Left forelimb (tissue), 1 donor: ENCODE data around the gene TAF6.

ENCODE experiments used
- DNase-seq: peaks from one replicate; pipeline ENCODE4 v3.0.0-alpha.2; 2018; ENCODE audit warnings: low spot score

Gene TAF6

DNA sequence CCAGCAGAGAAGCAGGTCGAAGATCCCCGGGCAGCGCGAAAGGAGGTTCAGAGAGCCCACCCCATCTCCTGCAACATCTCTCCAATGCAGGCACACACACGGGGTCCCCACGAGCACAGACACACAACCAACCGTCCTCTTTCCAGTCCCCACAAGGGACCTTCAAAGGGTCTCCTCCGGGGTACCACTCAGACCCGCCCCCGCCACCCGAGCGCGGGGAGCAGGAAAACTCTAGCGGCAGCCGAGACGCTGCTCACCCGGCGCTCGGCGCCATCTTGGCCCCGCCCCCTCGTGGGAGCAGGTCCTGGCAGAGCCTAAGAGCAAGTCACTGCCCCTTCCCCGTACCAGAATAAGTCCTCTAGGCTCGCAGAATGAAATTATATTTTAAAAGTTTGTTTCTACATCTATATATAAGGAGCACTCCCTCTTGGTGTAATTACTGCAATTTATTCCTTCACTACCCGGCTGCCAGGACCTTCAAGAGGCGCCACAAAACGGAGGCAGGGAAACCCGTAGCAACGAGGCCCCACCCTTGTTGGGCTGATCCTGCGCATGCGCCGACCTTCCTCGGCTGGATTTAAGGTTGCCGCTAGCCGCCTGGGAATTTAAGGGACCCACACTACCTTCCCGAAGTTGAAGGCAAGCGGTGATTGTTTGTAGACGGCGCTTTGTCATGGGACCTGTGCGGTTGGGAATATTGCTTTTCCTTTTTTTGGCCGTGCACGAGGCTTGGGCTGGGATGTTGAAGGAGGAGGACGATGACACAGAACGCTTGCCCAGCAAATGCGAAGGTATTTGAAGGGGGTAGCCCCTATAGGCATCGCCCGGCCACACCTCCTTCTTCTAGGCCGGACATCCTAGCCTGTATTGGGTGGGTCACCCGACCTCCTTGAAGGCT is at the start of gene TAF6, which contains the start of gene CNPY4:
Gene TAF6, minus strand, starts transcription at position 287 of the 898 bp plus-strand sequence. CDS start 5,149 bp downstream, outside the sequence.
Gene CNPY4, plus strand, starts transcription at position 563 of the 898 bp plus-strand sequence. Its CDS starts 111 bp downstream, at position 674.
- peak; percentile 96 for DNase-seq

DNA sequence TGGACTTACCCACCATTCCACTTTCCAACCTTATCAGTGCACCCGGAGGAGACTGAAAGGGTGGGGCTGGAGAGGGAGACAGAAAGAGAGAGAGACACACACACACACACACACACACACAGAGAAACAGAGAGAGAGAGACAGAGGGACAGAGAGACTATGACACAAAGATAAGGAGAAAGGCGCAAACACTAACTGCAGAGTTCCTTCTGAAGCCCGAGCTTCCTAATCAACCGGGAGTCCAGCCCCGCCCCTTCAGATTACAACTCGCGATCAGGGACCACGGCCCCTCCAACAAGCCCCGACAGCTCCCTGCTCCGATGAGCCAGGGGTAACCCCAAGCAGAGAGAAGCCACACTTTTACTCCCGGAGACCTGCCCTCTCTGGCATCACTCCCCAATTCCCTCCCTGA is 48.8 kb upstream of the TAF6 start:
- no peak for DNase-seq

DNA sequence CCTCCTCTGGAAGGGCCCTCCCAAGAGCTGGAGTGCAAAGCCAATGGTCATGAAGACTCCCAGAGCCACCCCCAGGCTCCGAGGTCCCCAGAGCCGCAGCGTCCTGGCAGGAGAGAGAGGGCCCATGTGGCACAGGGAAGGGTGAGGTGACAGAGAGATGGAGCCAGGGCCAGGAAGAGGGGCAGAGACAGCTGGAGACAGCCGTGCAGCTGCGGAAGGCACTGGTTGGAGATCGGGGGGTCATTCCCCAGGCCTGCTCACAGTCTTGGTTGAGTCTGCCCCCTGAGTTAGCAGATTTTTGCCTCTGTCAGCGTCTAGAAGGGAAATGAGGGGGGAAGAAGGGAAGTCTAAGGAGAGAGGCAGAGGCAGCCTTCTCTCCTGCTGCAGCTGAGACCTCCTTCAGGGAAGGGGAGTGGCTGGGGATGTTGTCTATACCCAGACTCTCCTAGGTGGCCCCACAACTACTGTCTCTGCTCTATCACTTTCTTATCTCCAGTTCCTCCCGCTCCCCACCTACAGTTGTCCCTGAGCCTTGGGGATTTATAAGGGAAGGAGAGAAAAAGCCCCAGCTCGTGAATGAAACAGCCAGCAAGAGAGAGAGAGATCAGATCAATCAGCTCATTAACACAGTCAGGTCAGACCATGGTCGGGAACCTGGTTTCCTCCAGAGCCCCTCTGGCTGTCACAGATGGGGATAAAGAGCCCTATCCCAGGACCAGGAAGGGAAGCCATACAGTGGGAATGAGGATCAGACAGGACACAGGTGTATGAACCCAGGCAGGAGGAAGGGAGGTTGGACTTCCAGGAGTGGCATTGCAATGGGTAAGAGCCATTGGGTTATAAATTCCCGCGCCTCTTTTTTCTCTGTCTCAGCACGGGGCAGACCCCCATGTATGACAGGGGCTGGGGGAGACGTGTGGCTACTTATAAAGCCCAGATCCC is 48.1 kb upstream of the TAF6 start:
- DNase-seq, result no peak

DNA sequence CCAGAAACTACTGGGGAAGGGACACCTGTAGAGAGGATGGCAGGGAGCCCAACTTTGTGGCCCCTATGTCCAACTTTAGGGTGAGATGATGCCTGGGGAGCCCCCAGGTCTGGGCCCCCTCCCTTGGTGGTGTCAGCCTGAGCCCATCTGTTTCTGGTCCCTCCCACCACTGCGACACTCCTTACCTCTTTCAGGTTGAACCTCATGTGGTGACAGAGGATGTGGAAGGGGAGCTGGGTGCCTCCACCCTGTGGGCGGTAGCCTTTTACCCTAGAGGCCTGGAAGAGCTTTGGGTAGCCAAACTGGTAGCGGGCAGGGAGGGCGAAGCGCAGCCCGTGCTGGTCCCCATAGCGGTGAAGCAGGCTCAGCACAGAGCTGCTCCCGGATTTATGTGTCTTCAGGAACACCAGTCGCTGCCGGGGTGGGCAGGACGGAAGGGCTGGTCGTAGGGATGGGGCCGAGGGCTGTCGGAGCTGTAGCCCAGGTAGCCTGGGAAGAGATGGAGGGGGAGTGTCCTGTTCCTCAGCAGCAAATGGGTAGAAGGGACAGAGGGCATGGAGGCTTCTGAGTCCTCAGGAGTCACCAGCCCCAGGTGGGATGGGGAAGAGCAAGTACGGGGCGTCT is 47.3 kb upstream of the TAF6 start:
- DNase-seq, result no peak

DNA sequence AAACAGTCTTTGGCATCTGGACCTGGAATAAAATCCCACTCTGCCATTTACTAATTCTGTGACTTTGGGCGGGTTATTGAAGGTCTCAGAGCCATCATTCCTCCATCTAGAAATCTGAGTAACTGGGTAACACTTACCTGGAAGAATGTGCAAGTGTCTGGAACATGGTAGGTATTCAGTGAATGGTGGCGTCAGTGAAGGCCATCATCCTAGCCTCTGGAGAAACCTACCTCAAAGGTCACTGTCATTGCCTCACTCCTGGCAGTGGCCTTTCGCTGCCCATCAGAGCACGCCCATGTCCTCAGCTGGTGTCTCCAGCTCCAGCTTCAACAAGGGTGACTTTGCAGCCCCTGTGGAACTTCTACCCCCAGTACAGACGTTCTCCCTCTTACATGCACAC is 44.7 kb upstream of the TAF6 start:
- DNase-seq, result no peak

DNA sequence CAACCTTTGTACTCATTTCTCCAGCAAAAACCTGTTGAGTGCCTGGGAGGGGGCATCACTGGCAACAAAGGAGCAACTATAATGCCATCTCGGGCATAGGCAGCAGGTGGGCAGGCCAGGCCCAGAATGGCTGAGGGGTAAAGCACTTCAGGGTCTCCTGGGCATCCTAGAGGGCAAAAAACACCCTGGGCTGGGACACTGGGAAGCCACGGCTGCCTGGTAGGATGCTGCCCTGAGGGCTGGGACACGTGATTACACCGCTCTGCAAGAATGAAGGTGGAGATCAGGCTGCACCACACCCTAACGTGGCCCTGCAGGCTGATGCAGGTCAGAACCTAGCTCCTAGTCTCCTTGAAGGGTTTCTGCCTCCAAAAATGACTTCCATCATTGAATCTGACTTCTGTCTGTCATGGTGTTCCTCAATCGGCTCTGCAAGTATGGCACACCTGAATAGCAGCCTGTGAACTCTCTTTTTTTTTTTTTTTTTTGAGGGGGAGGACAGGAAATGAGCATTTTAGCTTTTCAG is 43.9 kb upstream of the TAF6 start:
- DNase-seq, result no peak

DNA sequence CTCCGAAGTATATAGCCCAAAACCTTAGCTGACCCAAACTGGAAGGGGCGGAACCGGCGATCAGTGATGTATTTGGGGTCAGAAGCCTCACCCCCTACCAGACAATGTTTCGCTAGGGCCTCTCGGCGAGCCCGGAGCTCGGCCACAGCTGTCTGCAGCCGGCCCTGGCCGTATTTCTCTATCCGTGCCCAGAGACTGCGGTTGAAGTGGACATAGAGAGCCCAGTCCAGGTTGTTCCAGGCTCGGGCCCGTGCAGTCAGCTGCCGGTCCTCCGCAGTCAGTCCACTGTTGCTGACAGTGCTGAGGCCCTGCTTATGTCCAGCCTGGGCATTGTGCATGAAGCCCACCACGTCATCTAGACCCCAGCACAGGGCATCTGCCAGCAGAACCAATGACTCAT is 40.9 kb upstream of the TAF6 start:
- no peak for DNase-seq

DNA sequence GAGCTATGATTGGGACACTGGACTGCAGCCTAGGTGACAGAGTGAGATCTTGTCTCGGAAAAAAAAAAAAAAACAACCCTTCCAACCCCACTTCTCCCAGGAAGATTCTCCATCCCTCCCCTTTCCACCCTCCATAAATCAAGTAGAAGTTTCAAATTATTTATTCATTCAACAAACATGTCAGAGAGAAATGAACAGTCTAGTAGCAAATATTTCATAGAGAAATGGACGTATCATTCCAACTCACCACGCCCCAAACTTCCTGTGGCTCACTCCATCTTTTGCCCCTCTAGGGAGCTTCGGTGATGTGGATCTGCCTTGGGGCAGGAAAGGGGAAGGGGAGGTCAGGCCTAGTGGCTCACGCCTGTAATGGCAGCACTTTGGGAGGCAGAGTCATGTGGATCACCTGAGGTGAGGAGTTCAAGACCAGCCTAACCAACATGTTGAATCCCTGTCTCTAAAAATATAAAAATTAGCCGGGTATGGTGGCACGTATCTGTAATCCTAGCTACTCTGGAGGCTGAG is 40.0 kb upstream of the TAF6 start:
- no peak for DNase-seq

DNA sequence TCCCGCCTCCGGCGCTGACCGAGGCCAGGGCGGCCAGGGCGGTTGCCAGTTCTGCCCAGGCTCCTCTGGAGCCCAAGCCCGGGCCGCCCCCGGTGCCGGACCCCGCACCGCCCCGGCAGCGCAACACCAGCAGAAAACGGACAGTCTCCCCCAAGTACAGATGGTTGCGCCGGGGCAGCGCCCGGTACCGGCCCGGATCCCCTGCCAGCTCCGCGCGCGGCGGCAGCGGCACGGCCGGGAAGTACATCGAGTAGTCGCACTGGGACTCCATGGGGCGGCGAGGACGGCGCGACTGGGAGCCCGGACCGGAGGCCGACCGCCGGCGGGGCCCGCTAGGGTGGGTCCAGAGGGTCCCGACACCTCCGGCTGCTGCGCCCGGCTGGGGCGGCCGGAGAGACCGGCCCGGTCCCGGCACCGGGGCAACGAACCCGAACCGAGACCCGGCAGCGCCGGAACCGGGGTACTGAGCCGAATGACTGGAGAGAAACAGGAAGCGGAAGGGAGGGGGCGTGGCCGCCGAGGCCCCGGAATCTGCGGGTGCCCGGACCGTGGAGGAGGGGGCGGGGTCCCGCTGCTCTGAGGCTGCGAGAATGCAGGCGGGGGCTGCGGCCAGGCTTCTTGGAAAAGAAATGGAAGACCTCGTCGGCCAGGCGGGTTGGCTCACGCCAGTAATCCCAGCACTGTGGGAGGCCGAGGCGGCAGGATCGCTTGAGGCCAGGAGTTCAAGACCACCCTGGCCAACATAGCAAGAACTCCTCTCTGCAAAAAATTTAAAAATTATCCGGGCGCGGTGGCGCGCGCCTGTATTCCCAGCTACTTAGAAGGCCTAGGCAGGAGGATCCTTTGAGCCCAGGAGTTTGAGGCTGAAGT is 39.3 kb upstream of the TAF6 start, which contains the start of gene TRAPPC14:
Gene TRAPPC14, minus strand, starts transcription at position 495 of the 870 bp plus-strand sequence. Its CDS starts 224 bp downstream, at position 271.
- DNase-seq, result peak; percentile 96

DNA sequence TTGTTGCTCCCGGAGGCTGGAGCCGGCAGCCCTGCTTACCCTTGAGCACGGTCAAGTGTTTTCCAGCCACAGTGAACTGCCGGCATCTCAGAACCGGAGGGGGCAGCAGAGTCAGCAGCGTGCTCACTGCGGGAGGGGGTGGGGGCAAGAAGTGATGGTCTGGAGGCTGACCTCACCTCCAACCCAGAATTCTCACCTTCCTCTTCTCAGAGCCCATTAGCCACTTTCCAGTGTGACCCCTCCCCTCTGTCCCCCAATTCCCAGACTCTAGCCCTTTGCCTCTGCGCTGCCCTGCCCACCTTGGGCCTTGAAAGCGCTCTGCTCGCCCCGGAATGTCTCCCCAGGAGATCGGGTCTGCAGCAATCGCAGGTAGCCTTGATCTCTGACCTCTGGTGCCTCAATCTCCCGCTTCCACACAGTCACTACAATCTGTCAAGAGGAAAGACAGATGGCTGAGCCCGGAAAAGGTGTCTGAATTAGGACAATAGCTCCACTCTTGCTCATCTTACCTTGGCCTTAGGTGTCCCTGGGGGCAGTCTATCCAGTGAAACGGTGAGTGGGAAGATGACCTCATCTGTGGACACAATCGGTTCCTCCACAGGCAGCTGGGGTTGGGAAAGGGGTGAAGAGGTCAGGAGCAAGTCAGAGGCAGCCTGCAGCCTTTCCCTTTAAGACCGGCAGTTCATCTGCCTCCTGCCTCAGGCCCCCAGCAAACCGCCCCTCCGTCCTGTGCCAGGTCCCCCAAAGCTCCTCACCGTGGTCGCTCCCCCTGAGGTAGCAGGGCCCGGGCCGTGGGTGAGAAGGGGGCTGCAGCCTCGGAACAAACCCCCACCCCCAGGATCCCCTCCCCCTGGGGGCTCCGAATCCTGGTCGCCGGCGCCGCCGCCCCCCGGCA is 38.4 kb upstream of the TAF6 start:
- no peak for DNase-seq

DNA sequence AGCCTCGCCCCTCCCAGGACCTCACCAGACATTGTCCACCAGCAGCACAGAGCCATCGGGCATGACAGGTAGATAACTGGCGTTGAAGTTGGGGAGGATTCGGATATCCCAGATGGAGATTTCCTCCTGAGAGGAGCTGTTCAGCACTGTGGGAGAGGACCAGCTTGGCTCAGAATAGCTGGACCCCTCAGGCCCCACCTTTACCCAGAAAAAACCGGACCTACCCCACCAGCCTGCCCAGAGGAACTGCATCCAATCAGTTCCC is 37.8 kb upstream of the TAF6 start:
- no peak for DNase-seq

DNA sequence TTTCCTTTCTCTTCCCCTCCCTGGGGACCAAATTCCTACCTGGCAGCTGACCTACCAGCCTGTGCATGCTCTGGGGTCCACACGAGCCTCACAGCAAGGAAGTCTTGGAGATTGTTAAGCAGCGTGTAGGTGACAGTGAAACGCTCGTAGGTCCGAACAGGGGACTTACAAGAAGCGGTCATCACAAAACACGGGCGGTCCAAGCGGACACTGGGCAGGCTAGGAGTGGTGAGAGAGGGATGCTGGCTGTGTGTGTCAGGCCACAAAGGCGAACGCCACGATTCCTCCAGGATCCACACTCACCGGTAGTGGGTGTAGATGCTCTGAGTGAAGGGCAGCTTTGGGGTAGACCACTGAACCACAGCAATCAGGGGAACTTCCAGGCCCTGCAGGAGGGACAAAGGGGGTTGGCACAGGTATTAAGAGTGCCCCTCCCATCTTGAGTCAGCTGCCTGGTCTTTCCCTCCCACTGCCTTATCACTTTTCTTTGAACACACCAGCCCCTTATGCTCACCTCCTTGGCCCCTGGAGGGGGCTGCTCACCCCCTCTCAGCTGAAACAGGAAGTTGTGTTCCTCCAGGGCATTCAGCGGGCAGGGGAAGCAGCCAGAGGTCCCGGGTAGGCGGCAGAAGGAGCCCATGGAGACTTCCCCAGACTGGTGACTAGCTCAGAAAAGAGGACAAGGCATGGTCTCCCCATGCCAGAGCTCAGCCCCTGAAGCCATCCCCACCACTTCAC is 37.3 kb upstream of the TAF6 start:
- DNase-seq, result no peak

DNA sequence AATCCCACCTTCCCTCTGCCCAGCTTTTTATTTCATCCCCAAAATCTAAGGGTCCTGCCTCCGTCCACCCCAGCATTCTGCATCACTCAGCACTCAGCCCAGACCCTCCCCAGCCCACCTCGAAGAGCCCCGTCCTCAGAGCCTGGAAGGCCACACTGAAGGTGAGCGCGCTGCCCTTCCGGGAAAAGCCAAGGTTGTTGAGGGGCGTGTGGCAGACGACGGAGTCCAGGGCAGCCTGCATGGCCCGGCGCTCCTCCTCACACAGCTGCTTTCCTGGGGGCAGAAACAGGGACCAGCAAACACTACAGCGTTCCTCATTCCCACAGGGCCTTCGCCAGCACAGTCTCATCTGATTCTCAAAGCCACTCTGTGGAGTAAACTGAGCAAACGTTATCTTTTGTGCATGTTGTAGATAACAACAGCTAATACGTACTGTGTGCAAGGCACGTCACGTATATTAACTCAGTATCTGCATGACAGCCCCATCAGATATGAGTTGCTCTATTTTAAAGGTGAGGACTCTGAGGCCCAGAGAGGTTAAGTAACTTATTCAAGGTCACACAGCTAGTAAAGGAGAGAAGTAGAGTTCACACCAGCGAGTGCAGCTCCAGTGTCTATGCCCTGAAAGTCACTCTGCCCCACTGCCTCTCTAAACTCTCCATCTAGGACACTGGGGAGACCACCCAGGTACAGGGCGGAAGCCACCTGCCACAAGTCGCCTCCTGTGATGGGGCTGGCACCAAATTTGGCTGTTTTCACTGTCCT is 36.6 kb upstream of the TAF6 start:
- no peak for DNase-seq

DNA sequence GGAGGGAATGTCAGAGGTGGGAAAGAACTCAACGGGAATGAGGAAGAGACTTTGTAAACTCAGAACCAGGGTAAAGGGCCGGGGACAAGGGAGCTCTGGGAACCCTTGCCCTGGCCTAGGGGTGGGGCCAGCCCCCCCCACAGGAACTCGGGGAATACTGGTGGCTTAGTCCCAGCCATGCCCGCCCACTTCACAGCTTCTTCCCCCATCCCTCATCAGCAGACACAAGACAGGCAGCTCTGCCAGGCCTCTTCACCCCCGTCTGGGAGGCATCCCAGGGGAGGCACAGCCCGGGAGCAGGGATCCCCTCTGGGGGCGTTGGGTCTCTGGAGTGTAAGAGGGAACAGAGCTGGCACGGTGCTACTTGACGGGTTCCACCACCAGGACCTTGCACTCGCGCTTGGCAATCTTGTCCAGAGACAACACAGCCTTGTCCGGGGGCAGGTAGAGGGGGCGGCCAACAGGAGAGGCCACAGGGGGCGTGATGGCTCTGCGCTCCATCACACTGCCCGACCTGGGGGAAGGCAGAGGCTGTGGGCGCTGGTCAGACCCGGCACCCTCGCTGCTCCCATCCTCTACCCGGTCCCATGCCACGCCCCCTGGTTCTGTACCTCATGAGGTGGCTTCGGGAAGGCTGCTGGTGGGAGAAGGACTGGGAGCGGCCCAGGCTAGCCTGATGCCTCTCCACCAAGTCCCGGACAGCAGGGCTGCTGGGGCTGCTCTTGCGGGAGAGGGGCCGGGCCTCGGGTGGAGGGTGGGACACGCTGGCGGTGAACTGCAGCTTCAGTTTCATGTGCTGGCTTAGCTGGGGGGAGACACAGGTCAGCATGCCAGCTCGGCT is 35.7 kb upstream of the TAF6 start:
- DNase-seq, result no peak

DNA sequence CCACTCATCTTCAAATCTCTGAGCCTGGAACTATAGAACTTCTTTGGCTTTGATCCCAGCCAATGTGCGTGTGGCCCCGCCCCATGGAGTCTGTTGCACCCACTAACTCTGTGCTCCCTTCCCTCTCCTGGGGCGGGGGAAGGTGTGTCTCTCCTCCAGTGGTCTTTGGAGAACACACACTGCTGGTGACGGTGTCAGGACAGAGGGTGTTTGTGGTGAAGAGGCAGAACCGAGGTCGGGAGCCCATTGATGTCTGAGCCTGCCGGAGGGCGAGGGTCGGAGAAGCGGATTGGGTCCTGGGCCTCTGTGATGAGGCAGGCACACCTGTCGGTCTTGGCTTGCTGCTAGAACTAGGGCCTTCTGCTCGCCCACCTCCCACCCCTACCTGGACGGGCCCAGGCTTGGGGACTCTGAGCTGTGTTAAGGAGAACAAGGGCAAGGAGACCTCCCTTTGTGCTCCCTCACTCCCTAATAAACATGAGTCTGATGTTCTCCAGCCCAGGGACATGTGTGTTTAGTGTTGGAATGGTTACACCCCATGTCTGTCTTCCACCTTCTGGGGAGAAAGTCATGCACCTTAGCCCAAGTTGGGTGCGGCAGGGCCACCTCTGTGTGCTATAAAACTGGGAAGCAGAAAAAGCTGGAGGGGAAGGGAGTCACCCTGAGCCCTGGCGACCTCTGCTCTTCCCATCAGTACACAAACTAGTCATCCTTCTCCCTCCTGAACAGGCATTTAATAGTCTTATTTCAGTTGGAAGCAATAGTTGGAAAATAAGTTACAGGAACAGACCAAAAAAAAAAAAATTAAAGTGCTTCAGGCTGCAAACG is 34.8 kb upstream of the TAF6 start:
- DNase-seq, result no peak

DNA sequence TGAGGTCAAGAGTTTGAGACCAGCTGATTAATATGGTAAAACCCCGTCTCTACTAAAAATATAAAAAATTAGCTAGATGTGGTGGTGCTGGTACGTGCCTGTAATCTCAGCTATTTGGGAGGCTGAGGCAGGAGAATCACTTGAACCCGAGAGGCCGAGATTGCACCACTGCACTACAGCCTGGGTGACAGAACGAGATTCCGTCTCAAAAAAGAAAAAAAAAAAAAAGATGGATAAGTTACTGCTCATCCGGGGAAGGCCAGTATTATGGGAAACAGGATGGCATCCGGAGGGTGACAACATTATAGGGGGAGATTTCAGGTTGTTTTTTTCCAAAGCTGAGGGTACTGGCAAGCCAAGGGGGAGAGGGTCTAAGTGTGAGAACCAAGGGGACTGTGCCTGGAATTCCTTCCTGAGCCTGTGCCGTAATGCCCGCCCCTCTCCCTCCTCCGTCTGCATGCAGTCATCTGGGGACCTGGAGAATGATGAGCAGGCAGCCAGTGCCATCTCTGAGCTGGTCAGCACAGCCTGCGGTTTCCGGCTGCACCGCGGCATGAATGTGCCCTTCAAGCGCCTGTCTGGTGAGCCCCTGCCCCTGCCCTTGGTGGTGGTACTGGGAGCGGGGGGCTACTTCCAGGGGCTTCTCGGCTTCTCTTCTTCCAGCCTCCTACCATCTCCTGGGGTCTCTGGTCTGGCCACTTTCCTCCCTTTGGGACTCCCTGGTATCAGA is 33.9 kb upstream of the TAF6 start:
- DNase-seq, result no peak
